Subcutaneous adipose tissue (tissue), 4 donors: Measurements from ENCODE around the gene PSMB5. TPM values are rescaled to one million over a fixed set of nuclear protein-coding genes. Genes with fewer than 3 reads are reported as not detected.

Experiments
- total RNA-seq, 4 donors: library from RNA; depleted of rRNA; stranded (reverse); fragments of >200 nt; gene quantifications; one replicate each; pipeline ENCODE4 v1.1.0, GENCODE V29; 2016
- TF ChIP-seq, protein P1 (sequence below): fragments of 450-650 bp; IDR thresholded peaks from one replicate; pipeline ENCODE4 v1.5.1; 2016; ENCODE audit warnings: low read depth, mild to moderate bottlenecking, control low read depth, antibody characterized with exemption, moderate library complexity

Gene PSMB5
- 100 to 1,000 TPM in 2 of 4 donors, 10 to 100 TPM in 2; 81.6 to 131 (median 104) TPM for total RNA-seq

- TF ChIP-seq, protein P1, sequence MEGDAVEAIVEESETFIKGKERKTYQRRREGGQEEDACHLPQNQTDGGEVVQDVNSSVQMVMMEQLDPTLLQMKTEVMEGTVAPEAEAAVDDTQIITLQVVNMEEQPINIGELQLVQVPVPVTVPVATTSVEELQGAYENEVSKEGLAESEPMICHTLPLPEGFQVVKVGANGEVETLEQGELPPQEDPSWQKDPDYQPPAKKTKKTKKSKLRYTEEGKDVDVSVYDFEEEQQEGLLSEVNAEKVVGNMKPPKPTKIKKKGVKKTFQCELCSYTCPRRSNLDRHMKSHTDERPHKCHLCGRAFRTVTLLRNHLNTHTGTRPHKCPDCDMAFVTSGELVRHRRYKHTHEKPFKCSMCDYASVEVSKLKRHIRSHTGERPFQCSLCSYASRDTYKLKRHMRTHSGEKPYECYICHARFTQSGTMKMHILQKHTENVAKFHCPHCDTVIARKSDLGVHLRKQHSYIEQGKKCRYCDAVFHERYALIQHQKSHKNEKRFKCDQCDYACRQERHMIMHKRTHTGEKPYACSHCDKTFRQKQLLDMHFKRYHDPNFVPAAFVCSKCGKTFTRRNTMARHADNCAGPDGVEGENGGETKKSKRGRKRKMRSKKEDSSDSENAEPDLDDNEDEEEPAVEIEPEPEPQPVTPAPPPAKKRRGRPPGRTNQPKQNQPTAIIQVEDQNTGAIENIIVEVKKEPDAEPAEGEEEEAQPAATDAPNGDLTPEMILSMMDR, result no peak
These were observed at the start of gene PSMB5 for GRCh38 chr14:23034498-23035302. Gene PSMB5, minus strand, starts transcription at chr14:23034900. Its CDS starts 19 bp downstream, at chr14:23034881.

GRCh38 chr14:23080474-23080873 lies 45.8 kb upstream of the PSMB5 start:
- TF ChIP-seq, protein P1, result no peak

GRCh38 chr14:23079716-23080115 lies 45.0 kb upstream of the PSMB5 start:
- TF ChIP-seq, protein P1, result no peak

DNA sequence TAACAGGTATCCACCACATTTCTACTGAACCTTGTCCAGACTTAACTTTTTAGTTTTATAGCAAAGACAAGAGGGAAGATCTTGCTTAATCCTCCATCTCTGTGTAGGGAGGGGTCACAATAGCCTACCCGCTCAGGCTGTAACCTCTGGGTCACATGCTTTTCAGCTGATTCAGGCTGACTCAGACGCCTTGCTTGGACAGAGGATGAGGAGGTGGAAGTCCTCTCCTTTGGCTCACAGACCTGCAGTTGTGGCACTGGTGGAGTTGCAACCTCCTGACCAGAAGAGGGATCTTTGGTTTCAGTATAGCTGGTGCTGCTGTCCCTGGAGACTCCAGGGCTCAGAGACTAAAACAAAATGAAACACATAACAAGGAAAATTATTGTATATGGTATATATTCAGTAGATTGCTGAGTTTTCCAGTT lies 44.0 kb upstream of the PSMB5 start:
- TF ChIP-seq, protein P1, result no peak

- TF ChIP-seq, protein P1, result no peak
These were observed 43.3 kb upstream of the PSMB5 start for GRCh38 chr14:23077962-23078361.

- TF ChIP-seq, protein P1, result no peak
These were observed 42.2 kb upstream of the PSMB5 start for GRCh38 chr14:23076785-23077408.

- TF ChIP-seq, protein P1, result no peak
These were observed 40.2 kb upstream of the PSMB5 start for GRCh38 chr14:23074906-23075305.
